ENCODE data around the gene KRT71.
A peak's percentile ranks its signal among the peaks of the same experiment; 100 is the strongest.

Gene KRT71

DNA sequence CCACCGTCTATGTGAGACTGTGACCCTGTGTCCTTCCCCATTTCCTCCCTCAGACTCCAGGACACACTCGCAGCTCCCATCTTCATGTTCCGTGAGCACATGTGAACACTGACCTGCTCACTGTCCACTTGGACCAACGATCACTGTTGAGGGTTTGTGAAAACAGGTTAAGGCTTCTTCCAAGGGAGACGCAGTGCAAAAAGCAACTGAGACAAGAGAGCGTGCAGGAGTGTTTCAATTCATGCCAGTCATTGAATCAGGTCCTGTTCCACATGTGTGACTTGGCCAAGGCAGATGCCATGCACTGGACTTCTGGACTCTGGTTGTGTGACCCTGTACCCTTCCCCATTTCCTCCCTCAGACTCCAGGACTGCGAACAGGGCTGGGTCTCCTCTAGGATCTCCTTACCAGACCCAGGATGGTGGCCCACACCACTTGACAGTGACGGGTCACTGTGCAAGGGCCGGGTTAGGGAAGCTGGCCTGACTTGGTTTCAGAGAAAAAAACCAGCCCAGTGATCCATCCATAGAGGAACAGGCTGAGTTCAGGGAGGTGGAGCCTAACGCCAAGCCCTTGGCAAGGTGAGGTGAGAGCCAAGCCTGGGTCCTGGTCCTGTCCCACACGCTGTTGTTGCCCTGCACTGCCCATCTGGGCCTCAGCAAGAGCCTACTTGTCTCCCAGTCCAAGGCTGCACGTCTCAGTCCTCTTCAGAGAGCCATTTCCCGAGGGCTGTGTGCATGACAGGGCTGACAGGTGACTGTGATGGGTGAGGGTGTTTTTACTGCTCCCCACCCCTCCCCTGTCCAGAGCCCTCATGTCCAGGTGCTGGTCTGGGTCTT lies 27.1 kb downstream of the KRT71 start:
- peaks cover 3 to 5% of the 10 kb centered on the region in 2 donors for H3K27me3 Mint-ChIP-seq
- no peak for DNase-seq
- H3K36me3 Mint-ChIP-seq, result no peaks in the 10 kb centered on the region
- ATAC-seq (replicated peaks), result no peak
- H3K4me3 Mint-ChIP-seq, result no peak overlapping the region
- no peaks in the 10 kb centered on the region for H3K9me3 Mint-ChIP-seq
- no peak overlapping the region for H3K27ac Mint-ChIP-seq
- H3K4me1 Mint-ChIP-seq, result no peaks in the 10 kb centered on the region

DNA sequence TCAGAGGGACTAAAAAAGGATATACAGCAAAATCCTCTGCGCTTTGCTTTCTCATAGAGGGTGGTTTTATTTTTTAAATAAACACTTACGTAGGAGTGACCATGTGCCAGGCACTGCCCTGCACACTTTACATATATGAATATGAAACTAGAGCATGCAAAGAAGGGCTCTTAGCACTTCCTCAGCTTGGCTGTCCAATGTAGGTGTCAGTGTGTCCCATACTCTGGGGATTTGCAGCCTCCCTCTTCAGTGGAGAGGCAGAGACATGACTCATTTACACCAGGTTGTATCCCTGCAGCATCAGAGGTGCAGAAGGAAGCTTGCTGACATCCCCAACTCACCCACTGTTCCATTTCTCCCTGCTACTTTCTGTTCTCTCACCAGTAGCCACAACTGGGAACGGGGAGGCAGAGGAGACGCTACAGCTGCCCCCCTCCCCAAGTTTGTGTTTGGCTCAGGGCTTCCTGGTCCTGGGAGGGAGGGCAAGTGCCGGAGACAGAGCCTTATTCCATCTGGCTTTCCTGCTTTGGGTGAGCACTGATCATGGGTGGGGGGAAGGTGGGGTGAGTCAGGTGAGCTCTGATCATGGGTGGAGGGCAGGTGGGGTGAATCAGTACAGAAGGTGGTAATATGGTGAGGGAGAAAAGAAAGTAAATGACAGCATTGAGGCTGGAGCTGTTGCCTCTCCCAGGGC lies 27.9 kb downstream of the KRT71 start:
- Mint-ChIP-seq H3K27ac (no peak overlapping the region), H3K9me3 (no peaks in the 10 kb centered on the region), H3K27me3 (peaks cover 3 to 5% of the 10 kb centered on the region in 2 donors), H3K36me3 (no peaks in the 10 kb centered on the region), H3K4me3 (no peak overlapping the region), H3K4me1 (no peaks in the 10 kb centered on the region)
- ATAC-seq (replicated peaks) (no peak), DNase-seq (no peak)

DNA sequence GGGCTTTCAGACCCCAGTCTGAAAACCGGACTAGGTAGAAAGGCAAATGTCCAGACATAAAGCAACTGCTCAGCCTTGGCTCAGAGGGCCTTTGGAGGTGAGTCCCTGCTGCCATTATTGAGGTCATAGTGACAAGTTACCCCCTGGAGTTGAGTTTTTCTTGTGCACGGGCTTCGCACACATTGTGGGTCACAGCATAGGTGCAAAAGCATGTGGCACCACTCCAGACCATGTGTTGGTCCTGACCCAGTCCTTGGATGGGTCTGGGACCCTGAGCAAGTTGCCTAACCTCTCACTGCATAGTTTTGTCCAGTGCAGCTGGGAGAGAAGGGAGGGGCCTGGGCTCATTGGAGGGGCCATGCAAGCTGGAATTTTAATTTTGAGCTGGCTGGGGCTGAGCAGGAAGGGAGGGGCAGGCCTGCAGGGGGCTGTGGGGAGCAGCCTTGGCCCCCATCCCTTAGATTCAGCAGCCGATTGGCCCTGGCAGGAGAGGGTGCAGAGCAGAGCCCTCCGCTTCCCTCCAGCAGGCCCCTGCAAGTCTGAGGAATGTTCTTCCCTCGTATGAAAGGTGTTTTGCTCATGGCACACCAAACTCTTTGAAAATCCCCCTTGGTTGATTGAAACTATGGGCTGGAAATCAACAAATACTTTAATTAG lies 28.6 kb downstream of the KRT71 start:
- H3K27ac Mint-ChIP-seq, result no peak overlapping the region
- H3K36me3 Mint-ChIP-seq, result no peaks in the 10 kb centered on the region
- no peak for DNase-seq
- H3K4me1 Mint-ChIP-seq, result no peaks in the 10 kb centered on the region
- peaks cover 3 to 5% of the 10 kb centered on the region in 2 donors for H3K27me3 Mint-ChIP-seq
- ATAC-seq (replicated peaks), result no peak
- no peak overlapping the region for H3K4me3 Mint-ChIP-seq
- H3K9me3 Mint-ChIP-seq, result no peaks in the 10 kb centered on the region

GRCh38 chr12:52523824-52524223 lies 29.1 kb downstream of the KRT71 start:
- ATAC-seq (replicated peaks) (no peak), DNase-seq (no peak)
- Mint-ChIP-seq H3K4me3 (no peak overlapping the region), H3K36me3 (no peaks in the 10 kb centered on the region), H3K4me1 (no peaks in the 10 kb centered on the region), H3K27ac (no peak overlapping the region), H3K9me3 (no peaks in the 10 kb centered on the region), H3K27me3 (peaks cover 3 to 5% of the 10 kb centered on the region in 2 donors)

DNA sequence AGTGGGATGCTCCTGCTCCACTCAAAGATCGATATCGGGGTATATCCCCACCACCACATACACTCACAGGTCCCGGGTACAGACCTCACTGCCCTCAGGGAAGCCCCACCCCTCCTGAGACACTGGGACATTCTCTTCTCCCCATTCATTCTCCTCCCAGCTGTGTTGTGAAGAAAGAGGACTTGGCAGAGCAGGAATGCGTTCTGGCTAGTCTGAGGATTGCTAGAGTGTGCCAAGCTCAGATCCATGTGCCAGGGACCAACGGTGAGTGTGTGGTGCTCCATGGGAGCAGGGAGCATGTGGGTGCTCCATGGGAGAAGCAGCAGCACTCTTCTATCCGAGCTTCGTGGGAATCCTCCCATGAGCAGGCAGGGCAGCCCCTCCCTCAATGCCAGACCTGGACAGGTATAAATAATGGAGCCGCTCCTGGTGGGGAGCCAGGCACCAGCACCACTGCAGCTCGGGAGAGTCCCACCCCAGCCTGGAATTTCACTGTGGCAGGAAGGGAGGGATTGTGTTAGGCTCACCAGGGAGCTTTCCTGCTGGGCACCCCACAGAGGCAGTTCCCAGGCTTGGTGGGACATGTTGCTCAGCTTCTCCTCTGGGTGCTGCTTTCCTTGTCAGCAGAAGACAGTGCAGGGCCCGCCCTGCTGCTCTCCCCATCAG lies 30.5 kb downstream of the KRT71 start:
- Mint-ChIP-seq H3K9me3 (no peaks in the 10 kb centered on the region), H3K36me3 (no peaks in the 10 kb centered on the region), H3K27me3 (peaks cover 3 to 5% of the 10 kb centered on the region in 2 donors), H3K27ac (no peak overlapping the region), H3K4me3 (no peak overlapping the region), H3K4me1 (no peaks in the 10 kb centered on the region)
- ATAC-seq (replicated peaks) (no peak), DNase-seq (no peak)

GRCh38 chr12:52521568-52522266 lies 31.2 kb downstream of the KRT71 start:
- H3K27me3 Mint-ChIP-seq, result peaks cover 3 to 5% of the 10 kb centered on the region in 2 donors
- no peaks in the 10 kb centered on the region for H3K9me3 Mint-ChIP-seq
- no peak for DNase-seq
- no peaks in the 10 kb centered on the region for H3K36me3 Mint-ChIP-seq
- no peak for ATAC-seq (replicated peaks)
- no peak overlapping the region for H3K4me3 Mint-ChIP-seq
- H3K4me1 Mint-ChIP-seq, result no peaks in the 10 kb centered on the region
- no peak overlapping the region for H3K27ac Mint-ChIP-seq

GRCh38 chr12:52521175-52521567 lies 31.8 kb downstream of the KRT71 start:
- no peaks in the 10 kb centered on the region for H3K9me3 Mint-ChIP-seq
- ATAC-seq (replicated peaks), result no peak
- no peak for DNase-seq
- H3K4me3 Mint-ChIP-seq, result no peak overlapping the region
- H3K27me3 Mint-ChIP-seq, result peaks cover 3 to 5% of the 10 kb centered on the region in 2 donors
- no peaks in the 10 kb centered on the region for H3K4me1 Mint-ChIP-seq
- no peaks in the 10 kb centered on the region for H3K36me3 Mint-ChIP-seq
- H3K27ac Mint-ChIP-seq, result no peak overlapping the region

GRCh38 chr12:52519826-52520662 lies 32.9 kb downstream of the KRT71 start, which contains the start of gene KRT5:
Gene KRT5 (minus strand): TSS chr12:52520394. CDS start chr12:52520296, 98 bp downstream.
- Mint-ChIP-seq H3K9me3 (no peaks in the 10 kb centered on the region), H3K27ac (peak within 1 kb of the TSS; percentile 11), H3K27me3 (peaks cover 3 to 5% of the 10 kb centered on the region in 2 donors), H3K4me3 (no peak within 1 kb of the TSS), H3K36me3 (no peaks in the 10 kb centered on the region), H3K4me1 (no peaks in the 10 kb centered on the region)
- no peak for ATAC-seq (replicated peaks)
- no peak for DNase-seq

GRCh38 chr12:52519387-52519703 lies 33.6 kb downstream of the KRT71 start:
- Mint-ChIP-seq H3K27ac (peak overlapping the region; percentile 11), H3K4me1 (no peaks in the 10 kb centered on the region), H3K27me3 (peaks cover 4 to 5% of the 10 kb centered on the region in 2 donors), H3K36me3 (no peaks in the 10 kb centered on the region), H3K9me3 (no peaks in the 10 kb centered on the region), H3K4me3 (no peak overlapping the region)
- ATAC-seq (replicated peaks) (no peak), DNase-seq (no peak)

GRCh38 chr12:52518574-52519386 lies 34.2 kb downstream of the KRT71 start:
- DNase-seq, result no peak
- no peaks in the 10 kb centered on the region for H3K4me1 Mint-ChIP-seq
- H3K27me3 Mint-ChIP-seq, result peaks cover 4 to 5% of the 10 kb centered on the region in 2 donors
- H3K9me3 Mint-ChIP-seq, result no peaks in the 10 kb centered on the region
- no peak for ATAC-seq (replicated peaks)
- H3K27ac Mint-ChIP-seq, result no peak overlapping the region
- H3K36me3 Mint-ChIP-seq, result no peaks in the 10 kb centered on the region
- no peak overlapping the region for H3K4me3 Mint-ChIP-seq

- H3K4me3 Mint-ChIP-seq, result no peak overlapping the region
- DNase-seq, result no peak
- no peak overlapping the region for H3K27ac Mint-ChIP-seq
- H3K27me3 Mint-ChIP-seq, result peaks cover 4 to 5% of the 10 kb centered on the region in 2 donors
- H3K4me1 Mint-ChIP-seq, result no peaks in the 10 kb centered on the region
- no peaks in the 10 kb centered on the region for H3K36me3 Mint-ChIP-seq
- no peak for ATAC-seq (replicated peaks)
- H3K9me3 Mint-ChIP-seq, result no peaks in the 10 kb centered on the region
Measured at GRCh38 chr12:52517888-52518287, 35.1 kb downstream of the KRT71 start.

DNA sequence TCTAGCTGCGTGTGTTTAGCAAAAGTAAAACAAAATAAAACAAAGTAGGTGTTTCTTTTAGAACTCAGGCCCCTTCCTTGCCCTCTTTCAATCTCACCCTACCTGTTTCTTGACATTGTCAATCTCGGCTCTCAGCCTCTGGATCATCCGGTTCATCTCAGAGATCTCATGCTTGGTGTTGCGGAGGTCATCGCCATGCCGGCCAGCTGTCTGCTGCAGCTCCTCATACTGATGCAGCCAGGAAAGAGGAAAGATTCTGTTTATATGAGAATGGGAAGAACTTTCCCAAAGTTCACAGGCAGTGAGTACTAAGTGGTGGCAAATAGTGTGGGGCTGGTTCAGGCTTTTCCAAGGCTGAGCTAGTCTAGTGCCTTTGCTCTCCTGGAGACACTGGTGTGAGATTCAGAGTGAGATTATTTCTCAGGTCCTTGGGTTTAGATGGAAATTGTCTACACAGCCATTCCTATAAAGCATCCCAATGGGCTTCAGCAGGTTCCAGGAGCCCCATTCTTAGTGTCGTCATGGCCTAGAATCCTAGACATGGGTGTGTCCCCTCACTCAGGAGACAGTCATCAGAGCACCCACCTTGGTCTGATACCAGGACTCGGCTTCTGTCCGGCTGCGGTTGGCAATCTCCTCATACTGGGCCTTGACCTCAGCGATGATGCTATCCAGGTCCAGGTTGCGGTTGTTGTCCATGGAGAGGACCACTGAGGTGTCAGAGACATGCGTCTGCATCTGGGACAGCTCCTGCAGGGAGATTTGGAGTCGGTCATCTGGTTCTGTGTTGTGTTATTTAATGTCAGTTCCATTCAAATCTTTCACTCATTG lies 35.7 kb downstream of the KRT71 start:
- Mint-ChIP-seq H3K4me1 (no peaks in the 10 kb centered on the region), H3K27ac (no peak overlapping the region), H3K9me3 (no peaks in the 10 kb centered on the region), H3K36me3 (no peaks in the 10 kb centered on the region), H3K27me3 (peaks cover 0 to 4% of the 10 kb centered on the region in 2 donors), H3K4me3 (no peak overlapping the region)
- DNase-seq (no peak), ATAC-seq (replicated peaks) (no peak)
